GM12891 (cell line): Measurements from ENCODE around the gene NEB.

Source experiments
- DNase-seq: peaks from one replicate; pipeline ENCODE4 v3.0.0; 2011; ENCODE audit warnings: low spot score; ENCODE audit not compliant: insufficient read length
- FAIRE-seq: peaks from 2 replicates; lab custom pipeline; 2011; peaks lifted over from hg19 to GRCh38; lab: Jason Lieb, UNC
- PAX5 ChIP-seq: IDR thresholded peaks from 2 replicates; pipeline ENCODE4 v1.6.1; 2011; ENCODE audit warnings: low read length, moderate library complexity, mild to moderate bottlenecking; ENCODE audit not compliant: insufficient read depth, severe bottlenecking
- POLR2A ChIP-seq: IDR thresholded peaks from 2 replicates; pipeline ENCODE4 v1.6.1; 2011; ENCODE audit warnings: low read depth, low read length, control low read depth
- POLR2AphosphoS5 ChIP-seq: IDR thresholded peaks from 2 replicates; pipeline ENCODE4 v1.6.1; 2011; ENCODE audit warnings: low read depth, low read length, control low read depth
- POU2F2 ChIP-seq: IDR thresholded peaks from 2 replicates; pipeline ENCODE4 v1.6.1; 2011; ENCODE audit warnings: low read depth, mild to moderate bottlenecking, control low read depth, low read length, moderate library complexity
- SPI1 ChIP-seq: IDR thresholded peaks from 2 replicates; pipeline ENCODE4 v1.6.1; 2011; ENCODE audit warnings: low read depth, low read length, control low read depth
- TAF1 ChIP-seq: IDR thresholded peaks from 2 replicates; pipeline ENCODE4 v1.6.1; 2011; ENCODE audit warnings: low read depth, low read length, control low read depth

The NEB gene

DNA sequence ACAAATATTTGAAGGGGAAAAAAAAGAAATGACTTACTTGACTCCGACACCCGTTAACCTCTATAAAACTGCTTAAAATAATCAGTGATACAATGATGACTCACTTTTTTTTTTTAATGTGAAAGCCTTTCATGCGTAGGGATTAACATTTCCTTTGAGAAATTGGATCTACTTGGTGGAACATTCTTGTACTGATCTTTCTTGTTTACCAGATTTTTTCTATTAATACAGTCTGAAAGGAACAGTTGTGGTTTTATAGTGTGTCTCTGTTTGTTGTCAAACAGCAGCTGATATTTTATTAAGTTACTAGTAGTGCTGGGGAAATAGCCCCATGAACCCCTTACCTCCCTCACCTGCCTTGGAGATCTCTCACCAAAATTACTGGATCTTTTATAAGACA is 40.2 kb upstream of the NEB start:
- DNase-seq (no peak), FAIRE-seq (no peak)
- TF ChIP-seq POLR2AphosphoS5 (no peak), PAX5 (no peak), POU2F2 (no peak), TAF1 (no peak), POLR2A (no peak), SPI1 (no peak)

DNA sequence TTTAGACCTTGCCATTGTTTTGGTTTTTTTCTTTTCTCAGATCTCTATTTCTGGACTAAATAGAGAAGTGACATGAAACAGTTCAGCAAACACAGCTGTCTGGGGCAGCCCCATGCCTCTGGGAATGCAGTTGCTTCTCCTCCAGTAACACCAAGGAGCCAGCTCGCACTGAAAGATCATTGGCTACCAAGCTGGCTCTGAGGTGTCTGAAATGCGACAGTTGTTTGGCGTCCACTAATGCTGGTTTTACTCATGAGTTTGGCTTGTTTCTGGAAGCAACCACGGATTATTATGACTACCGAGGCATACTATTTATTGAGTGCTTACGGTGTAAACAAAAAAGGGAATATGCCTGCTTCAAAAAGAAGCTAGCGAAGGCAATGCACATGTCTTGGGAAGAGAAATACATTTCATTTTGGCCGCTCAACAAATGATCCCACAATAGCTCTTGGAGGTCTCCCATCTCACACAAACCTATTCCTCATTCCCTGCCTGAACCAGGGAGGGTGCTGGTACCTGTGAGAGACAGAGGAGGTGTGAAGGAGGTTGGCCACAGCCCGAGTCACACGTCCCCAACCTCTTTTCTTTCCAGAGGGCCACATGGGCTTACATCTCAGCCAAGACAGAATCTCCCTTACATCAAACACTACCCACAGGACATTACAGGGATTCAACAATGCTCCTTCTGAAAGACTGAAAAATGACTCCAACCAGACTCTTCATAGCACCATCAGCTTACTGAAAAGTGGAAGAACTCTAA is 37.5 kb upstream of the NEB start:
- peak; percentile 97 for FAIRE-seq
- TF ChIP-seq SPI1 = peak; percentile 97
- peak; percentile 23; the same call in 1 of the 2 replicates for TF ChIP-seq POLR2A
- peak; percentile 70 for TF ChIP-seq POU2F2
- peak; percentile 83 for TF ChIP-seq PAX5
- TF ChIP-seq TAF1 = no peak
- peak; percentile 35 for DNase-seq

GRCh38 chr2:151770995-151771394 is 36.7 kb upstream of the NEB start:
- FAIRE-seq = no peak
- DNase-seq = no peak
- TF ChIP-seq POLR2A = no peak
- no peak for TF ChIP-seq TAF1
- TF ChIP-seq POU2F2 = no peak
- TF ChIP-seq PAX5 = no peak
- TF ChIP-seq POLR2AphosphoS5 = no peak
- no peak for TF ChIP-seq SPI1

- TF ChIP-seq PAX5 (no peak), POU2F2 (no peak), SPI1 (no peak), POLR2A (no peak), TAF1 (no peak), POLR2AphosphoS5 (no peak)
Observed at GRCh38 chr2:151769606-151770005, 35.3 kb upstream of the NEB start.

GRCh38 chr2:151767536-151767935 is 33.3 kb upstream of the NEB start:
- no peak for TF ChIP-seq SPI1
- TF ChIP-seq POLR2AphosphoS5 = no peak
- TF ChIP-seq POLR2A = no peak
- no peak for TF ChIP-seq PAX5
- no peak for TF ChIP-seq TAF1
- TF ChIP-seq POU2F2 = no peak
- no peak for DNase-seq
- no peak for FAIRE-seq

More at GRCh38 chr2:151769606-151770005, 35.3 kb upstream of the NEB start:
- no peak for FAIRE-seq
- no peak for DNase-seq

DNA sequence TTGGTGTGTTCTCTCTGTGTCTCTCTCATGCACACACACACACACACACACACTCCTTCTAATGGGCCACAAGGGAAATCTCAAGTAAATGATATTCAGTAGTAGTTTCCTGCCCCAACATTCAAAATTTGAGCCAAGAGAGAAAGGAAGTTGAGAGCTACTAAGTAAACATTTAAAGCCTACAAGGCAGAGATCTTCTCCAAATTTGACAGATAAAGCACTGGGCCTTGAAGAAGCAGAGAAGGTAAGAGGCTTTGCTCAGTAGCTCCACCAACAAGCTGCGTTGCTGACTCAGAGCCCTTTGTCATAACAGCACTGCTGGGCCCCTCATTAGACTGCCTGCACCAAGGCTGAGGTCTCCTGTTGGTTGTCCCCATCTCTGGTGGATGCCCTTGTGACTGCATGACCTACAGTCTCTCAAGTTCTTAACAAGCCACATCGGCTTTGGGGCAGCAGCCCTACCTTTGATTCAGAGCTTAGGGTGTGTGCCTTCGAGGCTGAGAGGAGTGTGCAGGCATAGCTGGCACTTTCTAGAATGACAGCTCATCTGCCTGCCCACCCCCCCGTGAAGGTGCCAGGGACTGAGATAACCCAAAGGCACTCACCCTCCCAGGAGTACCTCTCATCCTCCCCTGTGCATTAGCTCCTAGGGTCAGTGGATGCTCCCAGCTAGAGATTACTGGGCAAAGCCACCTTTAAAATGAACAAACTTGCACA is 32.3 kb upstream of the NEB start:
- FAIRE-seq (peak; percentile 81), DNase-seq (no peak)
- 0 out of 2 replicates have a peak, but pooled peaks have one; percentile 30 for TF ChIP-seq POLR2A
- TF ChIP-seq TAF1 = no peak

GRCh38 chr2:151765760-151766410 is 31.6 kb upstream of the NEB start:
- DNase-seq (no peak), FAIRE-seq (peak; percentile 64)
- TF ChIP-seq POU2F2 = no peak
- TF ChIP-seq POLR2AphosphoS5 = no peak
- TF ChIP-seq POLR2A = no peak
- no peak for TF ChIP-seq PAX5
- no peak for TF ChIP-seq SPI1
- TF ChIP-seq TAF1 = no peak

DNA sequence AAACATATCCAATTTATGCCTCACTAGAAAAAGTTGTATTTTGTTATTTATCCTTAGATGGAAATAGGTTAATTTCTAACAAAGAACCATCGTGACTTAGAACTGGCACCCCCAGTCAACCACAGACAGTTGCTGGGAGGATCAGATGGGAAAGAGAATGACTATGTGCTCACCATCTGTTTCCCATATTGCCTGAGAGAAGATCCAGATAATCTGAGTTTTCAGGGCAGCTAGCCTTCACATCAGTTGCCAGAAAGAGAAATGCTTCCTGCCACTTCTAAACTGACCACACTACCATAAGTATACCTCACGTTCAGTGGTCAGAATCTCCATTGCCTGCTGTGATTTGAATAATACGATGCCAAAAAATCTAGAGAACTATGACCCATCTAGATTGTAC is 28.4 kb upstream of the NEB start:
- DNase-seq (no peak), FAIRE-seq (no peak)
- TF ChIP-seq TAF1 = no peak
- TF ChIP-seq POLR2AphosphoS5 = no peak
- no peak for TF ChIP-seq POU2F2
- no peak for TF ChIP-seq PAX5
- no peak for TF ChIP-seq POLR2A
- no peak for TF ChIP-seq SPI1

DNA sequence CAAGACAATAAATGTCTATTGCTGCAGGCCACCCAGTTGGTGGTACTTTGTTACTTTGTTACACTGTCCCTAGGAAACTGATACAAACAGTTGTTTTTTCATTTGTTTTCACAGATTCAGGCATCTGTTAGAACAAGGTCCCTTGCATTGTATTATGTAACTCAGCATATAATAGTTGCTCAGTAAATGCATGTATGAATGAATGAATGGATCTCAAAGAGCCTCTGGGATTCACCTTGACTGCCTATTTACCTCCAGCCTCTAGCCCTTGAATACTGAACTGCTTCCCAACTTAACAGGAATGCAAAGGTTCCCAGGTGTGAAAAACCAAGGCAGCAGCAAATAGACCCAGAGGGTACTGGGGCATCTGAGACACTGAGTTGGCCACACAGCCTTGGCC is 27.4 kb upstream of the NEB start:
- FAIRE-seq (no peak), DNase-seq (no peak)
- TF ChIP-seq PAX5 (no peak), SPI1 (no peak), TAF1 (no peak), POLR2A (no peak), POU2F2 (no peak), POLR2AphosphoS5 (no peak)

DNA sequence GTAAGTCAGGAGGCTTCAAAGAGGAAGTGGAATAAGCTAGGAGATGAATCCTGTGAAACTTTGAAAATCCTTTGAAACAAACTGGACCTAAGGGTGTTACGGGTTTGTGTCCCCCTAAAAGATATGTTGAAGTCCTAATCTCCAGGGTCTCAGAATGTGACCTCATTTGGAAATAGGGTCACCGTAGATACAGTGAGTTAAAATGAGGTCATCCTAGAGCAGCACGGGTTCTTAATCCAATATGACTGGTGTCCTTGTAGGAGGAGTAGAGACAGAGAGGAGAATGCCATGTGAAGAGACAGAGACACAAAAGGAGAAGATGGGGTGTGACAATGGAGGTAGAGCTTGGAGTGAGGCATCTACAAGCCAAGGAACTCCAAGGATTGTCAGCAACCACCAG is 26.9 kb upstream of the NEB start:
- DNase-seq (no peak), FAIRE-seq (no peak)
- TF ChIP-seq TAF1 (no peak), SPI1 (no peak), POU2F2 (no peak), POLR2A (no peak), PAX5 (no peak), POLR2AphosphoS5 (no peak)
